K562 (cell line): ENCODE data around the gene NUP205. TPM values are rescaled to one million over a fixed set of nuclear protein-coding genes. Genes with fewer than 3 reads are reported as not detected.

Source experiments
- CBFA2T2 ChIP-seq: fragments of 450-650 bp; conservative IDR thresholded peaks from 2 replicates; pipeline ENCODE4 v1.6.1; 2017; ENCODE audit warnings: mild to moderate bottlenecking
- CBFB ChIP-seq: sonication (generic); formaldehyde crosslinking; IDR thresholded peaks from 2 replicates; pipeline ENCODE4 v1.4.0; 2020; ENCODE audit warnings: mild to moderate bottlenecking, missing genetic modification reagents
- CBX2 ChIP-seq: fragments of 200-600 bp; sonication (generic); IDR thresholded peaks from one replicate; pipeline ENCODE4 v1.6.1; 2012; ENCODE audit warnings: mild to moderate bottlenecking, low read length, inconsistent platforms; ENCODE audit not compliant: insufficient read depth, poor library complexity, severe bottlenecking
- CBX5 ChIP-seq: IDR thresholded peaks from 2 replicates; pipeline ENCODE4 v1.6.1; 2014; ENCODE audit warnings: low read depth, borderline replicate concordance
- CTBP1 ChIP-seq: fragments of 450-650 bp; IDR thresholded peaks from 2 replicates; pipeline ENCODE4 v1.6.1; 2016; ENCODE audit warnings: borderline replicate concordance
- FOSL1 ChIP-seq: fragments of 200-800 bp; sonication (Bioruptor generic); conservative IDR thresholded peaks from 2 replicates; pipeline ENCODE4 v1.6.1; 2016; ENCODE audit warnings: missing genetic modification characterization, missing compliant biosample characterization
- GABPB1 ChIP-seq: sonication (generic); formaldehyde crosslinking; IDR thresholded peaks from 2 replicates; pipeline ENCODE4 v1.8.0; 2022; ENCODE audit warnings: mild to moderate bottlenecking, missing genetic modification reagents
- HMG20B ChIP-seq: fragments of 250-450 bp; sonication (Bioruptor Pico); IDR thresholded peaks from 2 replicates; pipeline ENCODE4 v1.5.0; 2021; ENCODE audit warnings: mild to moderate bottlenecking
- HNRNPLL ChIP-seq: fragments of 200-400 bp; formaldehyde crosslinking; IDR thresholded peaks from 2 replicates; pipeline ENCODE4 v1.6.1; 2017; ENCODE audit warnings: low read length, low read depth, mild to moderate bottlenecking; ENCODE audit not compliant: poor library complexity, severe bottlenecking
- MED1 ChIP-seq: sonication (generic); formaldehyde crosslinking; IDR thresholded peaks from 2 replicates; pipeline ENCODE4 v1.8.1; 2023; ENCODE audit warnings: missing genetic modification reagents, borderline replicate concordance
- MEF2A ChIP-seq: IDR thresholded peaks from 2 replicates; pipeline ENCODE4 v1.6.1; 2011; ENCODE audit warnings: low read depth, mild to moderate bottlenecking, low read length, moderate library complexity; ENCODE audit not compliant: control insufficient read depth
- NCOA4 ChIP-seq: fragments of 450-650 bp; IDR thresholded peaks from 2 replicates; pipeline ENCODE4 v1.6.1; 2018; ENCODE audit warnings: mild to moderate bottlenecking; ENCODE audit not compliant: partially characterized antibody
- NEUROD1 ChIP-seq: fragments of 150-350 bp; IDR thresholded peaks from 2 replicates; pipeline ENCODE4 v1.6.1; 2014; ENCODE audit warnings: borderline replicate concordance, low read length, low read depth; ENCODE audit not compliant: partially characterized antibody
- PML ChIP-seq: IDR thresholded peaks from 2 replicates; pipeline ENCODE4 v1.6.1; 2012; ENCODE audit warnings: low read length, inconsistent platforms
- RNF2 ChIP-seq: sonication (generic); IDR thresholded peaks from 2 replicates; pipeline ENCODE4 v1.6.1; 2016
- TCF3 ChIP-seq: sonication (generic); formaldehyde crosslinking; IDR thresholded peaks from 2 replicates; pipeline ENCODE4 v1.4.0; 2020; ENCODE audit warnings: mild to moderate bottlenecking, missing genetic modification reagents
- TOE1 ChIP-seq, 2 experiments: fragments of 450-650 bp in 1 of 2; sonication (generic) in 1 of 2; formaldehyde crosslinking in 1 of 2; IDR thresholded peaks; 2 replicates each; pipeline versions ENCODE4 v1.7.1 to v1.8.0; 2016 to 2022; ENCODE audit warnings: borderline replicate concordance in 2 of 2, mild to moderate bottlenecking in 2 of 2, antibody characterized with exemption in 1 of 2, inconsistent platforms in 1 of 2, low read depth in 1 of 2, missing genetic modification reagents in 1 of 2, moderate library complexity in 1 of 2
- ZNF12 ChIP-seq: sonication (generic); formaldehyde crosslinking; IDR thresholded peaks from 2 replicates; pipeline ENCODE4 v1.4.0; 2020; ENCODE audit warnings: mild to moderate bottlenecking, missing genetic modification reagents
- ZNF175 ChIP-seq: fragments of 200-800 bp; sonication (Bioruptor generic); IDR thresholded peaks from 2 replicates; pipeline ENCODE4 v1.6.1; 2016; ENCODE audit warnings: low read depth, mild to moderate bottlenecking, missing genetic modification characterization, missing compliant biosample characterization
- ZNF766 ChIP-seq: fragments of 200-800 bp; sonication (Bioruptor generic); conservative IDR thresholded peaks from 2 replicates; pipeline ENCODE4 v1.6.1; 2016; ENCODE audit warnings: missing genetic modification characterization, missing compliant biosample characterization
- polyA plus RNA-seq, 8 experiments: library from polyadenylated mRNA; depleted of rRNA in 4 of 8; stranded (reverse) in 5 of 8; unstranded in 3 of 8; fragments of >200 nt; fragmentation: Nextera tagmentation in 2 of 8; fragmentation: Illumina TruSeq in 1 of 8; extraction: Ambion mirVana in 2 of 8; extraction: Trizol in 1 of 8; gene quantifications; 2 replicates each; pipeline versions ENCODE4 v1.2.1 to v1.2.3, GENCODE V29; 2011 to 2014; ENCODE audit warnings: inconsistent platforms in 1 of 8, missing spikeins in 1 of 8
- total RNA-seq, 7 experiments: library from RNA; depleted of rRNA in 6 of 7; stranded (reverse); fragments of >200 nt in 6 of 7; fragmentation: Illumina TruSeq in 2 of 7; extraction: Trizol in 2 of 7; gene quantifications; 2 replicates each; pipeline versions ENCODE4 v1.2.1 to v1.2.3, GENCODE V29; 2011 to 2021; ENCODE audit warnings: low replicate concordance in 1 of 7
- TF ChIP-seq, protein P1 (sequence below): fragments of 250-450 bp; sonication (Bioruptor Pico); IDR thresholded peaks from 2 replicates; pipeline ENCODE4 v1.4.0; 2020; ENCODE audit warnings: mild to moderate bottlenecking
- TF ChIP-seq, protein P2 (sequence below): sonication (generic); formaldehyde crosslinking; IDR thresholded peaks from 2 replicates; pipeline ENCODE4 v1.8.1; 2022; ENCODE audit warnings: missing genetic modification reagents
- TF ChIP-seq, protein P3 (sequence below): fragments of 450-650 bp; IDR thresholded peaks from 2 replicates; pipeline ENCODE4 v1.6.1; 2016; ENCODE audit warnings: mild to moderate bottlenecking

Gene NUP205
- total and polyA plus RNA-seq, 9 of the 15 experiments (the other 6 are each of a cell fraction or from before 2014, with no cell fraction given) = 101 to 282 (median 193) TPM

DNA sequence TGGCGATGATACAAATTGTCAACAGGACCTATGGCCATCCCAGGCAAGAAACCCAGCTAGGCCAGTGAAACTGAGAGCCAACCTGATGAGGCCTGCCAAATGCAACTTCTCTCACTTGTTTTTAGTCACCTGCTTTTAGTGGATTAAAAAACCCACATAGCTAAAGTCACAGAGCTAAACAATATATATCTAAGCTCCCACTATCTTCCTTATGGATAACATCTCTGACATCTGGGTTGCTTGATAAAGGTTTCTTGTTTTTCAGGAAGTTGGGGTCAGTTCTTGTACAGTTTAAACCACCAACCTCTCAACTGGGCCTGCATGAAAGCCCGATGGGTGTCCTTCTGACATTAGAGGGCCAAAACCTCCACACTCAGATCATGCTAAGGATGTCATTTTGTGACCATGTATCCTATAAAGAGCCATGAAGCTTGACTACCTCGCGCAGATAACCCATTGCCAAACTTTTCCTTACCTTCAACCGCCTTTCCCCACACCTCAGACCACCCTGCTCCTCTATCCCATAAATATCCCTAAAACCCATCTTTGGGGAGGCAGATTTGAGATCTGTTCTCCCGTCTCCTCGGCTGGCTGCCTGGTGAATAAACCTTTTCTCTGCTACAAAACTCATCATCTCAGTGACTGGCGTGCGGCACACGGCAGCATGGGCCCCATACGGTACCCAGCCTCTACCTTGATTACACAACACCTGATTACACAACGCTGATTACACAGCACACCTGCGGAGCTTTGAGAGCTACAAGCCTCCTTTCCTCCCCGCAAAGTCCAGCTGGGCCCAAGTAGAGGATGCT lies 103.8 kb downstream of the NUP205 start (continued):
- TF ChIP-seq, protein P1, sequence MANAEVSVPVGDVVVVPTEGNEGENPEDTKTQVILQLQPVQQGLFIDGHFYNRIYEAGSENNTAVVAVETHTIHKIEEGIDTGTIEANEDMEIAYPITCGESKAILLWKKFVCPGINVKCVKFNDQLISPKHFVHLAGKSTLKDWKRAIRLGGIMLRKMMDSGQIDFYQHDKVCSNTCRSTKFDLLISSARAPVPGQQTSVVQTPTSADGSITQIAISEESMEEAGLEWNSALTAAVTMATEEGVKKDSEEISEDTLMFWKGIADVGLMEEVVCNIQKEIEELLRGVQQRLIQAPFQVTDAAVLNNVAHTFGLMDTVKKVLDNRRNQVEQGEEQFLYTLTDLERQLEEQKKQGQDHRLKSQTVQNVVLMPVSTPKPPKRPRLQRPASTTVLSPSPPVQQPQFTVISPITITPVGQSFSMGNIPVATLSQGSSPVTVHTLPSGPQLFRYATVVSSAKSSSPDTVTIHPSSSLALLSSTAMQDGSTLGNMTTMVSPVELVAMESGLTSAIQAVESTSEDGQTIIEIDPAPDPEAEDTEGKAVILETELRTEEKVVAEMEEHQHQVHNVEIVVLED = 0 out of 2 replicates have a peak, but pooled peaks have one; percentile 14
- TF ChIP-seq ZNF175 (CRISPR knock-in tag) (peak; percentile 54; the same call in 1 of the 2 replicates), TOE1 (IDR thresholded peaks at IDR 0.05; ENCODE audit: borderline replicate concordance) (no peak), TOE1 (CRISPR knock-in tag; IDR thresholded peaks at IDR 0.05; ENCODE audit: borderline replicate concordance, low read depth) (0 out of 2 replicates have a peak, but pooled peaks have one; percentile 43), ZNF12 (CRISPR knock-in tag) (no peak; the same call in 1 of the 2 replicates), FOSL1 (tag) (0 out of 2 replicates have a peak, but pooled peaks have one; percentile 16), CBX5 (no peak), CBFA2T2 (no peak), NCOA4 (no peak), MEF2A (no peak), RNF2 (no peak), CBX2 (no peak), ZNF766 (CRISPR knock-in tag) (peak; percentile 94), CTBP1 (peak; percentile 40; the same call in 1 of the 2 replicates), PML (peak; percentile 83; the same call in 1 of the 2 replicates), GABPB1 (CRISPR knock-in tag) (no peak), HMG20B (CRISPR knock-in tag) (peak; percentile 83; the same call in 1 of the 2 replicates), CBFB (CRISPR knock-in tag) (no peak), NEUROD1 (no peak), TCF3 (CRISPR knock-in tag) (peak; percentile 69), HNRNPLL (no peak), MED1 (CRISPR knock-in tag) (no peak)
- TF ChIP-seq, protein P2, sequence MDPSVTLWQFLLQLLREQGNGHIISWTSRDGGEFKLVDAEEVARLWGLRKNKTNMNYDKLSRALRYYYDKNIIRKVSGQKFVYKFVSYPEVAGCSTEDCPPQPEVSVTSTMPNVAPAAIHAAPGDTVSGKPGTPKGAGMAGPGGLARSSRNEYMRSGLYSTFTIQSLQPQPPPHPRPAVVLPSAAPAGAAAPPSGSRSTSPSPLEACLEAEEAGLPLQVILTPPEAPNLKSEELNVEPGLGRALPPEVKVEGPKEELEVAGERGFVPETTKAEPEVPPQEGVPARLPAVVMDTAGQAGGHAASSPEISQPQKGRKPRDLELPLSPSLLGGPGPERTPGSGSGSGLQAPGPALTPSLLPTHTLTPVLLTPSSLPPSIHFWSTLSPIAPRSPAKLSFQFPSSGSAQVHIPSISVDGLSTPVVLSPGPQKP (CRISPR knock-in tag) = no peak
- TF ChIP-seq, protein P3, sequence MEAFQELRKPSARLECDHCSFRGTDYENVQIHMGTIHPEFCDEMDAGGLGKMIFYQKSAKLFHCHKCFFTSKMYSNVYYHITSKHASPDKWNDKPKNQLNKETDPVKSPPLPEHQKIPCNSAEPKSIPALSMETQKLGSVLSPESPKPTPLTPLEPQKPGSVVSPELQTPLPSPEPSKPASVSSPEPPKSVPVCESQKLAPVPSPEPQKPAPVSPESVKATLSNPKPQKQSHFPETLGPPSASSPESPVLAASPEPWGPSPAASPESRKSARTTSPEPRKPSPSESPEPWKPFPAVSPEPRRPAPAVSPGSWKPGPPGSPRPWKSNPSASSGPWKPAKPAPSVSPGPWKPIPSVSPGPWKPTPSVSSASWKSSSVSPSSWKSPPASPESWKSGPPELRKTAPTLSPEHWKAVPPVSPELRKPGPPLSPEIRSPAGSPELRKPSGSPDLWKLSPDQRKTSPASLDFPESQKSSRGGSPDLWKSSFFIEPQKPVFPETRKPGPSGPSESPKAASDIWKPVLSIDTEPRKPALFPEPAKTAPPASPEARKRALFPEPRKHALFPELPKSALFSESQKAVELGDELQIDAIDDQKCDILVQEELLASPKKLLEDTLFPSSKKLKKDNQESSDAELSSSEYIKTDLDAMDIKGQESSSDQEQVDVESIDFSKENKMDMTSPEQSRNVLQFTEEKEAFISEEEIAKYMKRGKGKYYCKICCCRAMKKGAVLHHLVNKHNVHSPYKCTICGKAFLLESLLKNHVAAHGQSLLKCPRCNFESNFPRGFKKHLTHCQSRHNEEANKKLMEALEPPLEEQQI = peak; percentile 34; the same call in 1 of the 2 replicates
